SK-N-MC (cell line): ENCODE measurements around the gene DOCK10.

Source experiments
- DNase-seq: peaks from one replicate; pipeline ENCODE4 v3.0.0-alpha.2; 2011; ENCODE audit warnings: low read depth, low spot score
- H3K27ac ChIP-seq: fragments of 200-600 bp; sonication (generic); 2 replicates; pipeline ENCODE4 v1.5.1; 2016; ENCODE audit warnings: mixed run types
- H3K36me3 ChIP-seq: fragments of 200-600 bp; sonication (generic); 2 replicates; pipeline ENCODE4 v1.6.1; 2017; ENCODE audit warnings: antibody characterized with exemption, low read length, mixed read lengths; ENCODE audit not compliant: insufficient read depth
- H3K4me3 ChIP-seq: fragments of 200-600 bp; sonication (generic); 2 replicates; pipeline ENCODE4 v1.5.1; 2016
- H3K9ac ChIP-seq: fragments of 200-600 bp; sonication (generic); 2 replicates; pipeline ENCODE4 v1.8.0; 2017; ENCODE audit warnings: mixed run types, mixed read lengths; ENCODE audit not compliant: insufficient read length
- H3K9me3 ChIP-seq: fragments of 200-600 bp; sonication (generic); 2 replicates; pipeline ENCODE4 v1.6.1; 2017; ENCODE audit warnings: low read depth, mild to moderate bottlenecking, antibody characterized with exemption, low read length, moderate library complexity, mixed read lengths
- EZH2 ChIP-seq: fragments of 200-600 bp; sonication (generic); IDR thresholded peaks from one replicate; pipeline ENCODE4 v1.6.1; 2017; ENCODE audit warnings: antibody characterized with exemption
- FOXP2 ChIP-seq: optimal IDR thresholded peaks from 2 replicates; pipeline ENCODE3; 2011; ENCODE audit warnings: mild to moderate bottlenecking, moderate library complexity; ENCODE audit not compliant: insufficient read depth; ENCODE audit errors: extremely low read length, control extremely low read depth
- POLR2AphosphoS5 ChIP-seq: IDR thresholded peaks from 2 replicates; pipeline ENCODE4 v1.6.1; 2012; ENCODE audit warnings: mild to moderate bottlenecking, low read depth, low read length, borderline replicate concordance

DOCK10 gene

DNA sequence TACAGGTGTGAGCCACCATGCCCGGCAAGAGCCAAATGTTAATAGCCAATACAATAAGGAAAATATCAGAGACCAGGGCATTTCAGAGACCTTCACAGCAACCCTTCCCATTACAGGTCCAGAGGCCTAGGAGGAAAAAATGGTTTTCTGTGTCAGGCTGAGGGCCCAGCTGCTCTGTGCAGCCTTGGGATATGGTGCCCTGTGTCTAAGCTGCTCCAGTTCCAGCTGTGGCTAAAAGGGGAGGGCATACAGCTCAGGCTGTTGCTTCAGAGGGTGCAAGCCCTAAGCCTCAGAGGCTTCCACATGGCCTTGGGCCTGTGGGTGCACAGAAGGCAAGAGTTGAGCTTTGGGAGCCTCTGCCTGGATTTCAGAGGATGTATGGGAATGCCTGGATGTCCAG, 306.0 kb downstream of the DOCK10 start:
- H3K9me3 ChIP-seq = no peaks in the 10 kb centered on the region
- H3K4me3 ChIP-seq = no peak overlapping the region
- no peak overlapping the region for H3K27ac ChIP-seq
- H3K36me3 ChIP-seq = no peaks in the 10 kb centered on the region
- no peak for DNase-seq
- TF ChIP-seq EZH2 (no peak), POLR2AphosphoS5 (no peak), FOXP2 (no peak)
- H3K9ac ChIP-seq = no peak overlapping the region

DNA sequence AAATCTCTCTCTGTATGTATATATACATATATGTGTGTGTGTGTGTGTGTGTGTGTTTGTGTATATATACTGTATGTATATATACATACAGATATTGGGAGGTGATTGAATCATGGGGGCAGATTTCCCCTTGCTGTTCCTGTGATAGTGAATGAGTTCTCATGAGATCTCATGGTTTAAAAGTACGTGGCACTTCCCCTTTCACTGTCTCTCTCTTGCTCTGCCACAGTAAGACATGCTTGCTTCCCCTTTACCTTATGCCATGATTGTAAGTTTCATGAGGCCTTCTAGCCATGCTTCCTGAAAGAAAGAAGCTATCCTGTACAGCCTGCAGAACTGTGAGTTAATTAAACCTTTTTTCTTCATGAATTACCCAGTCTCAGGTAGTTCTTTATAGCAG, 307.3 kb downstream of the DOCK10 start:
- Histone ChIP-seq H3K4me3 (no peak overlapping the region), H3K36me3 (no peaks in the 10 kb centered on the region), H3K27ac (no peak overlapping the region), H3K9me3 (no peaks in the 10 kb centered on the region), H3K9ac (no peak overlapping the region)
- no peak for DNase-seq
- TF ChIP-seq POLR2AphosphoS5 = no peak
- TF ChIP-seq EZH2 = no peak
- no peak for TF ChIP-seq FOXP2

DNA sequence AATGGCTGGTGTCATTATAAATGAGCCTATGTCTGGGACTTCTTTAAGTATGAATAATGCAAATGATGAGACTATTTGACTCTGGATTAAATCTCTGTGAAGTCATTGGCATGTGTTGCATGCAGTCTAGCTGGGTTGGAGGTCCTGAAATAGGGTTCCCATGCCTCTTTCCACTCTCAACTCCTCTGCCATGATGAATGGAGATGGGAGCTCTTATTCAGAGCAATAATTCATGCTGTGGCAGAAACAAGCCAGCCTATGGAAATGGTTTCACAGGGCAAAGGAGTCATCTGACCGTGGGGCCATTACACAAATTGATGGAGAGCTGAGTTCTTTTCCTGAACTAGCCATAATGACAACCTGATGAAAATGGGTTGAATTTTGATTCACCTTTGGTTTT, 310.6 kb downstream of the DOCK10 start:
- no peaks in the 10 kb centered on the region for H3K36me3 ChIP-seq
- DNase-seq = no peak
- no peak overlapping the region for H3K4me3 ChIP-seq
- H3K9ac ChIP-seq = no peak overlapping the region
- no peak for TF ChIP-seq EZH2
- no peak for TF ChIP-seq POLR2AphosphoS5
- no peak for TF ChIP-seq FOXP2
- no peak overlapping the region for H3K27ac ChIP-seq
- no peaks in the 10 kb centered on the region for H3K9me3 ChIP-seq

DNA sequence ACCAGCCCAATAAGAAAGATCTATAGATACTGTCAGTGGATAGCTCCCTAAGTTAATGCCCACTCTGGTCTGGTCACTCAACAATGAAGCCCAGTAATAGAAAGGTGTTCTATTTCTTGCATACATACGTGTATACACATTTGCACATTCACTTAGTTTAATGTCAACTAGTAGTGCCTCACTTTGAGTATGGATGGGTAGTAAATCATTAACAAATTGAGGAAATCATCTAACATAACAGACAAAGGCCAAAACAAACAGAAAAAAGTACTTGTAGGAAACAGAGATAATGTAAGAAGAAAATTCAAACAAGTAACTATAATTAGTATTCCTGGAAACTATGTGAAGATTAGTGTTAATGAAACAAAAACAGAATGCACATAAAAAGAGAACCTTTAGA, 312.8 kb downstream of the DOCK10 start:
- Histone ChIP-seq H3K4me3 (no peak overlapping the region), H3K36me3 (no peaks in the 10 kb centered on the region), H3K9ac (no peak overlapping the region), H3K27ac (no peak overlapping the region), H3K9me3 (no peaks in the 10 kb centered on the region; the same call in 1 of the 2 replicates)
- TF ChIP-seq EZH2 = no peak
- no peak for TF ChIP-seq FOXP2
- no peak for TF ChIP-seq POLR2AphosphoS5
- no peak for DNase-seq

DNA sequence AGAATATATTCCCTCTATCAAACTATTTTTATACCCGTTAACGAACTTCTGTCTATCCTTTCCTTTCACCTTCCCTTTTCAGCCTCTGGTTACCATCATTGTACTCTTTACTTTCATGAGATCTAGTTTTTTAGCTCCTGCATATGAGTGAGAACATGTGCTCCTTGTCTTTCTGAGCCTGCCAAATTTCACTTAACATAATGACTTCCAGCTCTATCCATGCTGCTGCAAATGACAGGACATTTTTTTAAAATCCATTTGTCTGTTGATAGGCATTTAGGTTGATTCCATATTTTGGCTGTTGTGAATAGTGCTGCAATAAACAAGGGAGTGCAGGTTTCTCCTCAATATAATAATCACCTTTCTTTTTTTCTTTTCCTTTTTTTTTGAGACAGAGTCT, 317.9 kb downstream of the DOCK10 start:
- no peak overlapping the region for H3K9ac ChIP-seq
- no peak overlapping the region for H3K4me3 ChIP-seq
- no peaks in the 10 kb centered on the region; the same call in 1 of the 2 replicates for H3K9me3 ChIP-seq
- H3K27ac ChIP-seq = no peak overlapping the region
- no peak for DNase-seq
- no peaks in the 10 kb centered on the region for H3K36me3 ChIP-seq
- TF ChIP-seq EZH2 = no peak
- TF ChIP-seq POLR2AphosphoS5 = no peak
- no peak for TF ChIP-seq FOXP2

DNA sequence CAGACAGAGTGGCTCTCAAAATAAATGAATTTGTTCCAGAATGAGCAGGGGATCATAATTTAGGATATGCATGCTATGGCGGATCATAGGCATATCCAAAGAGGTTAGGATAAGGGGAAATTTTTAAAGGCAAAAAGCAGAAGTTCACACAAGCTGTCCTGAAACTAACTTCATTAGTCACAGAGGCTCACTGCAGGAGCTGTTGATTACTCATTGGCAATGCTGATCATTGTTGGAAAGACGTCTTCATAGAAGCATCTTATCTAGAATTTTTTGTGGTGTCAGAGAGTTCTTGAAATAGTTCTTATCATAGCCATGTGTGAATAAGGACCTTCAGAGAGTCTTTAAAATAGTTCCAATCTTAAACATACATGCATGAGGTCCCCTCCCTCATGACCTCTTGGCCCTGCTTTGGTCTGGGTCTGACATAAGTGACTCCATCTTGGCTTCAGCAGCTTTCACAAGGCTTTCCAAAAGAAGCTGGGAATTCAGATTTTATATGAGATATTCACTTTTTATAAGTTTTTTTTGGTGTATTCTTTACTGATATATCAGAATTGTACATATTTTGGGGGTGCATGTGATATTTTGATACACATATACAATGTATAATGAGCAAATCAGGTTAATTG, 318.6 kb downstream of the DOCK10 start:
- DNase-seq = no peak
- Histone ChIP-seq H3K36me3 (no peaks in the 10 kb centered on the region), H3K27ac (no peak overlapping the region), H3K9ac (no peak overlapping the region), H3K4me3 (no peak overlapping the region), H3K9me3 (no peaks in the 10 kb centered on the region; the same call in 1 of the 2 replicates)
- TF ChIP-seq FOXP2 (no peak), POLR2AphosphoS5 (no peak), EZH2 (no peak)

DNA sequence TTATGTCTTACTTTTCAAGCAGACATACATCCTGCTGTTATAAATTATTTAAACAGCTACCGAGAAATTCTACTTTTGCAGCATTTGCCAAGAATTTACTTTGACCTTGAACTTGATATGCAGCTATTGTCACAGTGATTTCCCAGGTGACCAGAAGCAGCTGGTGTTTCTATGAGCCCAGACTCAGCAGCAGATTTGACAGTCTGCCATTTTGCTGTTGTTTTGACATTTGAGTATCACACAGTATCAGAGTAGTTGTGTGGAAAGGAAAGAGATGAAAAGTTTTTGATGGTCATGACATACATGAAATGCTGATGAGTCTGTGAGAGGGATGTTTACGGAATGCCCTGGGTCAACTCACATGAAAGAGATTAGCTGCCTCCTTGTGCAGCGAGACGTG, 319.5 kb downstream of the DOCK10 start:
- Histone ChIP-seq H3K9me3 (no peaks in the 10 kb centered on the region; the same call in 1 of the 2 replicates), H3K9ac (no peak overlapping the region), H3K4me3 (no peak overlapping the region), H3K36me3 (no peaks in the 10 kb centered on the region), H3K27ac (no peak overlapping the region)
- DNase-seq = no peak
- no peak for TF ChIP-seq FOXP2
- TF ChIP-seq POLR2AphosphoS5 = no peak
- TF ChIP-seq EZH2 = no peak

DNA sequence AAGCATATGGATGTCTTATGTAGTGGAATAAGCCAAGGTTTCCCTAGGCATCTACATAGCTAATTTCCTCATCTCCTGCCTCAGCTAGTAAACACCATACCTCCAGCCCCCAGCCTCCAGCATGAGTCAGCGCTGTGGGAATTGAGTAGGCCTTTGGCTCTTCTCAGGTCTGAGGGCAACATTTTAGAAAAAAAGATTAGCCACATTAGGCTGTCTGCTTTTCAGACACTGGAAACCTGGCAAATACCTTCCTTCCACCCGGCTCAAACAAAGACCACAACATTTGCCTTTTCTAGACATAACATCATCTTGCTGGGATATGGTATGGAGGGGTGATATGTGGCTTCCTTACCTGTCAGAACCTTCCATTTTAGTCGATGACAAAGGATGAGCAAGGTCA, 320.0 kb downstream of the DOCK10 start:
- Histone ChIP-seq H3K9ac (no peak overlapping the region), H3K4me3 (no peak overlapping the region), H3K36me3 (no peaks in the 10 kb centered on the region), H3K9me3 (no peaks in the 10 kb centered on the region; the same call in 1 of the 2 replicates), H3K27ac (no peak overlapping the region)
- TF ChIP-seq EZH2 (no peak), POLR2AphosphoS5 (no peak), FOXP2 (no peak)
- no peak for DNase-seq

DNA sequence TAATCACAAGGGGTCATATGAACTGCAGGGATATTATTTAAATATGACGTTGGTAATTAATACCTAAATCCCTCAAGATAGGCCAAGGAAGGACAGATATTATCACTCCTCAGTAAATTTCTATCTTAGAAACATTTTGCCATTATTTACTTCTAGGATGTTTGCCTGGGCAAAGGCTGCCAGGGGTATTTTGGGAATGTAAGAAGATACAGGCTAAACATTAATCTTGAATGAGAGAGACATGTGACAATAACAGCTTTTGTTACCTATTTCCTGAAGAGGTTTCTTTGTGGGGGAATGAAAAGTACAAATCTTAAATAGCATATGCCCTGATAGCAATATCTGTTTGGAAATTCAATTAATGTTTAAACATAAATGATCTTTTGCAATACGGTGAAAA, 325.3 kb downstream of the DOCK10 start:
- no peak for DNase-seq
- no peak overlapping the region for H3K4me3 ChIP-seq
- no peak for TF ChIP-seq FOXP2

More for the DNA sequence above, 325.3 kb downstream of the DOCK10 start:
- no peaks in the 10 kb centered on the region for H3K36me3 ChIP-seq
- H3K27ac ChIP-seq = no peak overlapping the region
- no peaks in the 10 kb centered on the region for H3K9me3 ChIP-seq
- no peak overlapping the region for H3K9ac ChIP-seq
